Measurements from ENCODE around the gene MAP1LC3B.

GRCh38 chr16:87390641-87391323 lies 1.4 kb upstream of the MAP1LC3B start:
- no peak for TF ChIP-seq CTCF (IDR thresholded peaks at IDR 0.05)
- TF ChIP-seq POLR2A (IDR thresholded peaks at IDR 0.05), result no peak
